D721Med (cell line): ENCODE results near the gene CEP83.

Experiments used
- DNase-seq: peaks from one replicate; pipeline ENCODE4 v3.0.0; 2011; ENCODE audit warnings: low spot score; ENCODE audit not compliant: insufficient read length
- FAIRE-seq: peaks from 2 replicates; lab custom pipeline; 2011; peaks lifted over from hg19 to GRCh38; lab: Jason Lieb, UNC
- CTCF ChIP-seq: IDR thresholded peaks from 2 replicates; pipeline ENCODE4 v1.5.1; 2012; ENCODE audit warnings: mild to moderate bottlenecking, control low read depth; ENCODE audit not compliant: insufficient read depth; ENCODE audit errors: missing control alignments

CEP83 gene, protein sequence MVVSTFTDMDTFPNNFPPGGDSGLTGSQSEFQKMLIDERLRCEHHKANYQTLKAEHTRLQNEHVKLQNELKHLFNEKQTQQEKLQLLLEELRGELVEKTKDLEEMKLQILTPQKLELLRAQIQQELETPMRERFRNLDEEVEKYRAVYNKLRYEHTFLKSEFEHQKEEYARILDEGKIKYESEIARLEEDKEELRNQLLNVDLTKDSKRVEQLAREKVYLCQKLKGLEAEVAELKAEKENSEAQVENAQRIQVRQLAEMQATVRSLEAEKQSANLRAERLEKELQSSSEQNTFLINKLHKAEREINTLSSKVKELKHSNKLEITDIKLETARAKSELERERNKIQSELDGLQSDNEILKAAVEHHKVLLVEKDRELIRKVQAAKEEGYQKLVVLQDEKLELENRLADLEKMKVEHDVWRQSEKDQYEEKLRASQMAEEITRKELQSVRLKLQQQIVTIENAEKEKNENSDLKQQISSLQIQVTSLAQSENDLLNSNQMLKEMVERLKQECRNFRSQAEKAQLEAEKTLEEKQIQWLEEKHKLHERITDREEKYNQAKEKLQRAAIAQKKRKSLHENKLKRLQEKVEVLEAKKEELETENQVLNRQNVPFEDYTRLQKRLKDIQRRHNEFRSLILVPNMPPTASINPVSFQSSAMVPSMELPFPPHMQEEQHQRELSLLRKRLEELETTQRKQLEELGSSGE

DNA sequence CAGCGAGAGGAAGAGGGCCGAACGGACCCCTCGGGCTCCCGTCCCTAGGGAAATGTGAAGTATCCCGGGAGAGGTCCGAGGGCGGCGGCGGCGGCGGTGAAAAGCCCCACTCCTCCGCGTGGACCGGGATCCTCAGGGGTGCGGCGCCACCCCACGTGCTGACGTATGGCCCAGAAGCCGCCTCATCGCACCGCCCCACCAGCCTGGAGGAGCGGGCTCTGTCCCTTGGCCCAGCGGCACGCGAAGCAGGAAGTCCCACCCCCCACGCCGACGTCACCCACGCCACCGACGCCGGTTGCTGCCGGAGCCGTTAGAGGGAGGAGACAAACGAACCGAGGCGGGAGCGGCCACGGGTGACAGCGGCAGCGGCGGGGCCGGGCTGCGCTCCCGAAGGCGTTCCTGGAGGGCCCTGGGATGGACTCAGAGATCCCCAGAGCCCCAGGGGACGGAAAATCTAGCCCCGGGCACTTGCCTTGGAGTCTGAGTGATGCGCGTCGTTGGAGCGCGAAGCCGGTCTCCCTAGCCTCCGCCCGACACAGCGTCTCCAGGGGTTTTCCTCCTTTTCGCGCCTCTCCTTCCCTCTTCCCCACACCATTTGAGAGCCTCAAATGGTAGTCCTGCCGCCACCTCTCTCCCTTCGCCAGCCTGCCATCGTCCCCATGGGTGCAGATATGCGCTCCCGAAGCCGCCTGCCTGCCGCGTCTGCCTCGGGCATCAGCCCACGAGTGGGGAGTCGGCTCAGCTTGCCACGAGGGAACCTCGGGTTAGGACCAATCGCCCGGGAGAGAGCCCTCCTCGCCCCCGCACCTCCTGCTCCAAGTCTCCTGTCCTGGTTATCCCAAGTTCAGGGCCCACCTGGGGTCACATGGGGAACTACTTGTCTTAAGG is at the start of gene CEP83:
Gene CEP83, minus strand, starts transcription at position 140 of the 888 bp plus-strand sequence. CDS start 47,377 bp downstream, outside the sequence.
- no peak for TF ChIP-seq CTCF
- DNase-seq (peak; percentile 80), FAIRE-seq (no peak)

GRCh38 chr12:94509317-94509716 is 49.6 kb upstream of the CEP83 start:
- no peak for TF ChIP-seq CTCF
- DNase-seq: no peak

DNA sequence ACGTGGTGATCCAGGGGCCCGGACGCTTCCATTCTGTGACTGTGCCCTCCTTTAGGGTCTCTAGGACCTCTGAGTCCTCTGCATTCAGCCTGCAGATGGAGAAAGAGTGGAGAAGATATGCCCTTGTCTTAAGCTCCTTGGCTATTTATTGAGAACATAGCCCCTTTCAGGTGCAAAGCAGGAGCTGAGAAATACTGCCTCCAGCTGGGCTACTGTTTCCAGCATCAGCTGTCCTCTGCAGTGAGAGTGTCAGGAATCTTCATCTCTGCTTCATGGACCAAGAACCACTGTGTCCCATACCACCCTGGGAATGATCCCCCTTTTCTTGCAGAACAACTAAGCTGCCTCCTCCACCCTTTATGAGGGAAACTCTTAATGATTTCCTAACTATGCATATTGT is 47.8 kb upstream of the CEP83 start:
- no peak for FAIRE-seq
- DNase-seq: no peak
- TF ChIP-seq CTCF: no peak

More at GRCh38 chr12:94509317-94509716, 49.6 kb upstream of the CEP83 start:
- no peak for FAIRE-seq

DNA sequence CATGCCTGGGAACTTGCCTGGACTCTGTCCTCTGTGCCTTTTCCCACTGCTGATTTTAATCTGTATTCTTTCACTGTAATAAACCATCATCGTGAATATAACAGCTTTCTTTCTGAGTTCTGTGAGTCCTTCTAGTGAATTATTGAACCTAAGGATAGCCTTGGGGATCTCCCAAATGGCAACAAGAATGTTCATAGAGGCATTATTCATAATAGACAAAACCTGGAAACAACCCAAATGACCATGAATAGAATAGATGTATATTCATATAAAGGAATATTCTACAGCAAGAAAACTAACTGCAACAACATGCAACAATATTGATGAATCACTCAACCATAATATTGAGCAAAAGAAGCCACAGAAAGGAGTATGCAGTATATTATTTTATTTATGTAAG is 44.7 kb upstream of the CEP83 start:
- DNase-seq (no peak), FAIRE-seq (no peak)
- TF ChIP-seq CTCF: no peak

GRCh38 chr12:94503619-94504018 is 44.0 kb upstream of the CEP83 start:
- FAIRE-seq: no peak
- no peak for TF ChIP-seq CTCF
- no peak for DNase-seq

GRCh38 chr12:94500831-94501567 is 41.3 kb upstream of the CEP83 start:
- DNase-seq (no peak), FAIRE-seq (no peak)
- no peak for TF ChIP-seq CTCF
